Mucosa of gallbladder (tissue), 1 donor: ENCODE measurements around the gene GATC. TPM values are rescaled to one million over a fixed set of nuclear protein-coding genes. Genes with fewer than 3 reads are reported as not detected.
"Not testable (repeated sequence)": the region's sequence is repeated elsewhere in the genome, so short reads cannot be mapped to it uniquely, and the experiment has no call there.

Experiments
- DNase-seq: peaks from one replicate; pipeline ENCODE4 v3.0.0-alpha.2; 2020; ENCODE audit warnings: low spot score
- total RNA-seq: library from RNA; stranded (reverse); gene quantifications from one replicate; pipeline ENCODE4 v1.2.1, GENCODE V29; 2021
- donor health status: DM: no; HTN: no; CAD: no.

Gene GATC
- total RNA-seq, 1 donor from 2014 or later, result 30.2 TPM

DNA sequence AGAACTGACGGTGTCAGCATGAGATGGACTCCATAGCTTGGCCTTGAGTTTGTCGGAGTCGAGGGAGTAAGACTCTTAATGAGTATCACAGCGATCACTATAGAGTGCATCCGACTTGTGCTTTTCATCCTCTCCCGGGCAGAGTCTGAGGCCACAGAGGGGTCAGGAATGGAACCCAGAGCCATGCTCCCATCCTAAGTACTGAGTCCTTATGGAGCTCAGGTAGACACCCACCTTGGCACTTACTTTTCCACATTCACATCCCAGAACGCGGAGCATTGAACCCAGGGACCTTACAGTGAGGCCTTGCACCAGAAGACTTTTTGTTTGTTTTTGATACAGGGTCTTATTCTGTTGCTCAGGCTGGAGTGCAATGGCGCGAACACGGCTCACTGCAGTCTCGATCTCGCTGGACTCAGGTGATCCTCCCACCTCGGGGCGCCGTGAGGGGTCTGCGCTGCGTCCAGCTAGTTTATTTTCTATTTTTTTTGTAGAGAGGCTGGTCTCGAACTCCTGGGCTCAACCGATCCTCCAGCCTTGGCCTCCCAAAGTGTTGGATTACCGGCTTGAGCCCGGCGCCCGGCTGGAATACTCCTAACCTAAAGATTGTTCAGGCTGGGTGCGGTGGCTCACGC lies 24.0 kb downstream of the GATC start:
- DNase-seq, result peak; percentile 10

DNA sequence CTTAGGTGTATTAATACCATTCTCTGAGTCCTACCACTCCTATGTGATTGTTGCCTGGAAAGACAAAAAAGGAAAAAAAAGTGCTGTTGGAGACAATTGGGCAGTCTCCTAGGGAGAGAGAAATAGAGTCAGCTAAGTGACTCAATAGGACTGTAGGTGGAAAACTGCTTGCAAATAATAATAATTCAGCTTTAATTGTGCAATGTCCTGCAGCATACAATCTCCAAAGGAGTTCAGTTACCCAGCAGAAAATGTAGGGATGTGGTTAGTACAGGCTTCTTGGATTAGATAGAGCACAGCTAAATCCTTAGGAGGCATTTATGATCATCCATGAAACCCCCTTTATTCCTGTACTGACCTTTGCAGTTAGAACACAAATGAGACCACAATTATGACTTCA lies 26.3 kb downstream of the GATC start:
- DNase-seq, result no peak

DNA sequence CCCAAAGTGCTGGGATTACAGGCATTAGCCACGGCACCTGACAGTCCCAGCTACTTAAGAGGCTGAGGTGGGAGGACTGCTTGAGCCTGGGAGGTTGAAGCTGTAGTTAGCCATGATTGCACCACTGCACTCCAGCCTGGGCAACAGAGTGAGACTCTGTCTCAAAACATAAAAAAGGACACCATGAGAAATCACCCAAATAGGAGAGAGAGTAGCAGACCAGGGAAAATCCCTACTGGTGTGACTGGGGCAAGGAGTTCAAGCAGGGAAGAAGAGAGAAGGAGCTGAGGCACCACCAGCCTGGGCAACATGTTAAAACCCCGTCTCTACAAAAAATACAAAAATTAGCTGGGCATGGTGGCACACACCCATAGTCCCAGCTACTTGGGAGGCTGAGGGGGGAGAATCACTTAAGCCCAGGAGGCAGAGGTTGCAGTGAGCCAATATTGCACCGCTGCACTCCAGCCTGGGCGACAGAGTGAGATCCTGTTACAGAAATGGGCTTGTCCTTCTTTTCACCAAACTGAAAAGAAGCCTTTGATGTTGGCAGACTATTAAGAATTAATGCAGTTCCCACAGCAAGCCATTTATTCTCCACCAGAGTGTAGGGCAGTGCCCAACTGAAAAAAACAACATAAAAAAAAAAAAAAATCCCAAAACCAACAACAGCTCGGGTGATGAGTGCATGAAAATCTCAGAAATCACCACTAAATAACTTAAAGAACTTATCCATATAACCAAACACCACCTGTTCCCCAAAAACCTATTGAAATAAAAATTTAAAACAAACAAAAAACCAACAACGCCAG lies 27.8 kb downstream of the GATC start:
- no peak for DNase-seq

DNA sequence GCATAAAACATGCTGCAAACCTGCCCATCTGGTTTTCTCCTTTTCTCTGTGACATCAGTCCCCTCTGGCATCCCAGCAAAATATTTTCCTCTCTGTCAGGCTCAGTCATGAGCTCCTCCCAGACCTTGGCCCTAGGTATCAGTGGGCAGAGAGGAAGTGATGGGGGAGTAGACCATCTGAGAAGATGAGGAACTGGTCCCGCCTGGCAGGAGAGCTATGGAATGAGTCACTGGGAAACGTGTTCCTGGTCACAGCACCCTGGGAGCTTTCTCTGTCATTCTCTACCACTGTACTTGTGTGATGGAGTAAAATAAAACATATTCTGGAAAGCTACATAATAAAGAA lies 28.3 kb downstream of the GATC start:
- peak; percentile 48 for DNase-seq

DNA sequence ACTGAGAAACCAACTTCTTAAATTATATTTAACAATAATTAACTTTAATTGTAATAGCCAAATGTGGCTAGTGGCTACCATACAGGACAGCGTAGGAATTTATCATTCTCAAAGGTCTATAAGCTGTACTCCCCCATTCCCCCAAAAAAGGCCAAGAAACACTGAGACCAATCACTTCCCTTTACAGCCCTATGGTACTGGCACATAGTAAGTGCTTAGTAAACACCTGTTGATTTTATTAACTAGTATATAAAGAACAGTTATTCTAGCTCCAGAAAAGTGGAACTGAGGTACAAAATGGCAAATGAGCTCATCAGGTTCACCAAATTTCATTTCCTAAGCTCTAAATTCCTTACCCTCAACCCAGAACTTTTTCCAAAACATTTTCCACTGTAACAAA lies 29.4 kb downstream of the GATC start:
- no peak for DNase-seq

DNA sequence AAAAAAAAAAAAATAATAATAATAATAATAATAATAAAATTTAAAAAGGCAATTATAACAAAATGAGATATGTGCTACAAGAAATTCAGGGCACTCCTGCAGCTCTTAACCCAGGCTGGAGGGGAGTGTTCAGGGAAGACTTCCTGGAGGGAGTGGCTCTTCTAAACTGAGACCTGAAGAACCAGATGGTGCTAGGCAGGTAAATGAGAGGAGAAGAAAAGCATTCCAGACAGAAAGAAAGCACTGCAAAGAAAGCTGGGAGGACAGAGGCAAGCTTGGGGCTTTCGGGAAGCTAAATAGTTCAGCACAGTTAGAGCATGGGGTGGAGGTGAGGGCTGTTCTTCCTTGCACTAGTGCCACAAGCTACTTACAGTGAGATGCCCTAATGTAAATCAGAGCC lies 33.2 kb downstream of the GATC start:
- DNase-seq, result no peak

DNA sequence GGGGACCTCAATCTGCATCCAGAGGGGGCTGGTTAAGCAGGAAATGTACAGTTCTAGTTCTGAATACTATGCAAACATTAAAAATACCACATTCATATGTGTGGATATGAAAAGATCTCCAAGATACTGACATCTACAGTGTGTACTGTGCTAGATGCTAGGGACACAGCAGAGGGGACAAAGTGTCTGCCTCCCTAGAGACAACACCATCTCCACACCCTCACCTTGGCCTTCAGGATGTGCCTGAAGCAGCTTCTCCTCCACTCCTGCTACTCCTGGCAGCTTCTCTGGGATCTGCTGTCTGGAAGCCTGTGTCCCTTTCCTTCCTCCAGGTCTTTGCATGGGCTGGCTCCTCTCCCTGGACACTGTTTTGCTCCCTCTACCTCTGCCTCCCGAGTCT lies 34.0 kb downstream of the GATC start:
- DNase-seq, result no peak

DNA sequence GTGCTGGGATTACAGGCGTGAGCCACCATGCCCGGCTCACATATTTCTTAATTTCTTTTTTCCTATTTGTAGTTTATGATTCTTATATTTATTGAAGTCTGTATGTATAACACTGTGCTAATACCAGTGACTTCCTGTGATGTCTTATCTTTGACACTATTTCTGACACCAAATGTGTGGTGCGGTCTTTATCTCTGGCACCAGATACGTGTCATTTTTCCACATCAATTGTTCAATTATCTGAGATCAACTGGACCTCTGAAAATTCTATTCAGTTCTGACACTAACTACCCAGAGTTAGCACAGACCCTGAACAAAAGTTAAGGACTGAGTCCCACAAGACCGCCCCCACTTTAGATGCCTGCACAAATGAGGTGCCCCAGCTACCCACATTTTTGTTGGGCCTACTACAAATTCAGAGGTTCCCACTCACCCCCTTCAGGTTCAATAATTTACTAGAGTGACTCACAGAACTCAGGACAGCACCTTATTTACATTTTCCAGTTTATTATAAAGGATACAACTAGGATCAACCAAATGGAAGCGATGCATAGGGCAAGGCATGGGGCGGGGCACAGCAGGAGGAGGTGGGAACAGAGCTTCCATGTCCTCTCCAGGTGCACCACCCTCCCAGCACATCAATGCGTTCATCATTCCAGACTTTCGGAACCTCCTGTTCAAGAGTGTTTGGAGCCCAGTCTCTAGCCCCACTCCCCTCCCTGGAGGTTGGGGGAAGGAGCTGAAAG lies 35.0 kb downstream of the GATC start:
- DNase-seq, result no peak

DNA sequence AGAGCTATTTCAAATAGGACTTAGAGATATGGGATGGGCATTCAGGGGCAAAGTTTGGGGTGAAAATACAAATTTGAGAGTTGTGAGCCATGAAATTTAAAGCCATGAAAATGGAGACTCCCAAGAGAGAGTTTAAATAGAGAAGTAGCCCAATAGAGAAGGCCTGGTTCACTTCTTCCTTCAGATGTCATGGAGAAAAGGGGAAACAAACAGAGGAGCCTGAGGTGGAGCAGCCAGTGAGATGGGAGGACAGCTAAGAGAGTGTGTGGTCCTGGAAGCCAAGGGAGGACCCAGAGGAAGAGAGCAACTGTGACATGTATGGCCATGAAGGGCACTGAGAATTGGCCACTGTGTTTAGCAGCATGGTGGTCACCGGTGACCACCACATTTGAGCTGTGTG lies 37.4 kb downstream of the GATC start:
- no peak for DNase-seq

DNA sequence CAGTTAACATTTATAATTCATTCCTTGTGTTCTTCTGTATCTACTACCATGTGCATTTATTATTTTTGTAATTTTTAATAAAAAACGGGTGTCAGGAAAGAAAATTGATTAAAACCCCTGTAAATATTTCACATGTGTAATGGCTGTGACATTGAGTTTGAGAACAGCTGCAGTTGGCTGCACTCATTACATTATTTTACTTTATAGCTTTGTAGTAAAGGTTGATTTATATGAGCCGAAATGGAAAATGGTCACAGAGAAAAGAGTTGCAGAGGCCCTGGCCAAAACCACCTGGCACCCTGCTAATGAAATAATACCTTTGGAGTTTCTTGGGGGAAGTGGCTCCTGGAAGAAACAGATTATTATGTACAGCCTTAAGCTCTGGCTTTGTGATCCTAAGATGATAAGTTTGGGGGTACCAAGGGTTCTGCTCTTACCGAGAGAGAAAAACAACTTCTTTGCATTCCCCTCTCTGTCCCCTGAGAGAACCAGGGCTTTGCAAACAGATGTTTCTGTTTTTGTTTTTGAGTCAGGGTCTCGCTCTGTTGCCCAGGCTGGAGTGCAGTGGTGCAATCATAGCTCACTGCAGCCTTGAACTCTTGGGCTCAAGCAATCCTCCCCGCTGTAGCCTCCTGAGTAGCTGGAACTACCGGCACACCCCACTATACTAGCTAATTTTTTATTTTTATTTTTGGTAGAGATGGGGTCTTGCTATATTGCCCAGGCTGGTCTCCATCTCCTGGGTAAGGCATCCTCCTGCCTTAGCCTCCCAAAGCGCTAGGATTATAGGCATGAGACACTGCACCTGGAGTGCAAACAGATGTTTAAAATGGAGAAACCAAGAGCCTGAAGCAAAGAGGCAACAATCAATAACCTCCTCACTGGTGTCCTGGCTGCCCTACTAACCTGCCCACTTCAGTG lies 40.0 kb downstream of the GATC start:
- DNase-seq, result no peak

DNA sequence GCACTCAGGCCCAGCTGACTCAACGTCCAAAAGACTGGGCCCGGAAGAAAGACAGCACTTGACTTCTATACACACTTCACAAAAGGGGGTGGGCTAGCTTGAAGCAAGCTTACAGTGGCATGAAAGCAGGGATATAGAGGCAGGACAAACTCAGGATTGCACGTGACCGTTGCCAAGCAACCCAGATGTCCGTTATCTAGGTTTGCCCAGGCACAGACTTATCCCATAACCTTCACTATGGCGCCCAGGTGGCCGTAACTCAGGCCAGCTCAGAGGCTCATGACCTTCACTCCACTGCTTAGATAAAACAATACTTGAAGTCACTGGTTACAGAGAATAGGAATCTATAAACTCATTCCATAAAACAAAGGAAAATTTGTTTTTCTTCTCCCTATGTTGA lies 41.3 kb downstream of the GATC start:
- DNase-seq, result not testable (repeated sequence)

DNA sequence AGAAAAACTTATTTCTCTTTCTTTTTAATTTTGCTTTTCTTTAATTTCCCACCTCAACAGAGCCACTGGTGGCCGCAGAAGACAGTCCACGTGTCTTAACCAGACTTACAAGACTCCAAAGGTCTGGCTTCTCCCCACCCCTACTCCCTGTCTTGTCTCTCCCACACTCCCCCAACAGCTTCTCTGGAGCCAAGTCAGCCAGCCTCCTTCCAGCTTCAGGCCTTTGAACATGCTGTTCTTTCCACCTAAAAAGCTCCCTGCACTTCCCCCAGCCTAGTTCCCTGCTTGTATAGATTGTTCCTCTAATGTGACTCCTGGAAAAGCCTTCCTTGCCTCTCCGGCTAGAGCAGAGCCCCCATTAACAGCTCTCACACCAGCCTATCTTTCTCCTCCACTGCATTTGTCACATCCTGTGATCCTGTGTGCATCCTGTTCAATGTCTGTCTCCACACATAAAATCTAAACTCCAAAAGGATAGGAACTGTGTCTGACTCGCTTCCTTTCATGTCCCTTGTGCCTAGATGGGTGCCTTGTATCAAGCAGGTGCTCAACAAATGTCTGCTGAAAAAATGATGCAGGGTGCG lies 41.9 kb downstream of the GATC start:
- no peak for DNase-seq

DNA sequence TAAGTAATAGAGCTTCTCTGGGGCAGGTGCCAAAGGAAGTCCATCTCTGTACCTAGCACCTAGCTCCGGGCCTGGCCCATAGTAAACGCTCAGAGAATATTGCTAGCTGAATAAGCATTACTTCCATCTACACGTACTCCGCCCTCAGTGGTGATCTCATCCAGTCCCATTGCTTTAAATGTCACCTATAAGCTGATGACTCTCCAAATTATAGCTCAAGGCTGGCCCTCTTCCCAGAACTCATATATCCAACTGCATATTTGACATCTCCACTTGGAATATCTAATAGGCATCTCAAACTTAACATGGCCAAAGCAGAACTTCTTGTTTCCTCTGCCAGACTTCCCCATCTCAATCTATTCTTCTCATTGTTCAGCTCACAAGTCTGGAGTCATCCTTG lies 42.8 kb downstream of the GATC start:
- no peak for DNase-seq

DNA sequence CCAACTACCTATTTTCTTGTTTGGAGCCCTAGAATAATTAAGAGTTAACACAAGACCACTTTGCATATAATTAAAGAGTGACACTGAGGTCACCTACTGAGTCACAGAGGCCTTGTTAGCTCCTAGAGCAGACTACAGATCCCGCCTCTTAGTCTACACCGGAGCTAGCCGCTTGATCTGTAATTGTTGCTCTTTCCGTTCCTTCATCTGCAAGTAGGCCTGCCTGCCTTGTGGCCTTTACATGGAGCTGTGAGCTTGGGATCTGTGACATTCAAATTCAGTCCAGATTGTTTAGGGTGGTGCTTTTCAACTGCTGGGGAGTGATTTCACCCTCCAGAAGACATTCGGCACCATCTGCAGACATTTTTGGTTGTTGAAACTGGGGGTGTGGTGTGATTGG lies 44.1 kb downstream of the GATC start:
- DNase-seq, result no peak

DNA sequence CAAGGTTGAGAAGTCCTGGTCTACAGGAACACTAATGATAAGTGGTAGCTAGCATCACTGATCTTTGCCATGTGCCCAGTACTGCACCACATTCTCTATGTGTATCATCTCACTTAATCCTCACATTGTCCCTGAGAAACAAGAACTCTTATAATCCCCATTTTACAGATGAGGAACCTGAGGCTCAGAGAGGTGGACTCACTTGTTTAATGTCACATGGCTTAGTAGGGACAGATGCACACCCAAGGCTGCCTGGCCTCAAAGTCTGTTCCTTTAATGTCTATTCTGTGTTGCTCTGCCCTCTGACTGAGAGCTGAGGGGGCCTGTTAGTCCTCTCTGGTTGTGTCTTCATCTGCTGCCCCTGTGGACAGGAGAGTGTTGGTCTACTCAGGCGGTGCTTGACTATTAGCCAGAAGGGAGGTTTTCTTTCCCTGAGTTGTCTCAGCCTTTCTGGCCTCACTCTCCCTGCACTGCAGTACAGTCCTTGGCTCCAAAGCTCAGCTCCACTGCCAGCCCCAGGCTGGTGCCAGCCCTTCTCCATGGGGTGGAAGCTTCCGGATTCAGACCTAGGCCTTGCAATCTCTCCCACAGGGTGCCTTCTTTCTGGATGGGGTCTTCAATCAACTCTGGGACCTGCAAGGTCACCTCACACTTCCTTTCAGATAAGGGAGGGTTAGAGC lies 44.7 kb downstream of the GATC start:
- DNase-seq, result peak; percentile 13

DNA sequence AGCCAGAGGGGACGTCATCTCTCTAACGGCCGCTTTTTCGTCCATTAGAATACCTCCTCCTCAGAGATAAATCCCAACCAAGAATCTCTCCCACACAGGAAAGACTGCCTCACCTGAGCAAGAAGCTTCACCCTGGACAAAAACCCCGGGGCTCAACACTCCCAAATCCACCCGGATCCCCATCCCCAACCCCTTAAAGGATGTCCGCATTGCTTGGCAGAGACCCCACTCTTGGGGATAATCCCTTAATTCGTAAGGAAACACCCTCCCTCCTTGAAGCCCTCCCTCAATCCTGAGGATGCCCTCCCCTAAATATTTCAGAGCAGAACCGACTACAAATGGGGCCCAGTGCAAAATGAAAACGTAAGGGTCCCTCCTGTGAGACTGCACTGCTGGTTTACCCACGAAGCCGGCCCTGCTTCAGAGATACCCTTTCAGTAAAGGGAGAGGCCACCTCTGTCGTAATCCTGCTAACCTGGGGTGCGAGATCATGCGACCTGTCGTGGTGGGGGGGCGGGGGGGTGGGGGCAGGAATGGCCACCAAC lies 49.0 kb downstream of the GATC start:
- no peak for DNase-seq

DNA sequence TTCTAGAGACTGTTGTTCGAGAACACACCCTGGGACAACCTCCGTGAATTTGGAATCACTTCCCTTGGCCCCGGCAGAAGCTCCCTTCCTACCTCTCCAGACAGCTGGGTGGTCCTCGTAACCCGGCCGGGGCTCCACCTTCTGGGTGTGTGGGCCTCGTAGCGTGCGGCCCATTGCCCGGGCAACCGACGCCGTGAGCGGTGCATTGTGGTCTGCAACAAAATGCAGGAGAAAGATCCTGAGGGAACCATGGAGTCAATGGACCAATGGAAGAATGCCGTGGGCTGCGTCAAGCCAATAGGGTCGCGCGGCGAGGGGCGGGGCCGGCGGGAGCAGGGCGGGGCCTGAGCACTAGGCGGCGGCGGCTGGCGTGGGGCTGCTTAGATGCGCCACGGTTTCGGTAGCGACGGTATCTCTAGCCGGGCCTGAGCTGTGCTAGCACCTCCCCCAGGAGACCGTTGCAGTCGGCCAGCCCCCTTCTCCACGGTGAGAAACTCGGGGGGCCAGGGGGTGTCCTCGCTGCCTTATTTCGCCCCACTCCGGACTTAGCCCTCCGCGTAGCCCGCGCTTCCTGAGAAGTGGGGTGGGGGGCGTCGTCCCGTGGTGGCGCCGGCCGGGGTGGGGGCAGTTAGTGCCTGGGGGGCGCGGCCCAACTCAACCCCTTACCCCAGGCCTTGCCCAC lies 49.6 kb downstream of the GATC start, which contains the start of gene DYNLL1:
TSS of gene DYNLL1 (plus strand) at position 383 of the 682 bp plus-strand sequence. CDS start 309 bp downstream, outside the sequence.
- peak; percentile 97 for DNase-seq

DNA sequence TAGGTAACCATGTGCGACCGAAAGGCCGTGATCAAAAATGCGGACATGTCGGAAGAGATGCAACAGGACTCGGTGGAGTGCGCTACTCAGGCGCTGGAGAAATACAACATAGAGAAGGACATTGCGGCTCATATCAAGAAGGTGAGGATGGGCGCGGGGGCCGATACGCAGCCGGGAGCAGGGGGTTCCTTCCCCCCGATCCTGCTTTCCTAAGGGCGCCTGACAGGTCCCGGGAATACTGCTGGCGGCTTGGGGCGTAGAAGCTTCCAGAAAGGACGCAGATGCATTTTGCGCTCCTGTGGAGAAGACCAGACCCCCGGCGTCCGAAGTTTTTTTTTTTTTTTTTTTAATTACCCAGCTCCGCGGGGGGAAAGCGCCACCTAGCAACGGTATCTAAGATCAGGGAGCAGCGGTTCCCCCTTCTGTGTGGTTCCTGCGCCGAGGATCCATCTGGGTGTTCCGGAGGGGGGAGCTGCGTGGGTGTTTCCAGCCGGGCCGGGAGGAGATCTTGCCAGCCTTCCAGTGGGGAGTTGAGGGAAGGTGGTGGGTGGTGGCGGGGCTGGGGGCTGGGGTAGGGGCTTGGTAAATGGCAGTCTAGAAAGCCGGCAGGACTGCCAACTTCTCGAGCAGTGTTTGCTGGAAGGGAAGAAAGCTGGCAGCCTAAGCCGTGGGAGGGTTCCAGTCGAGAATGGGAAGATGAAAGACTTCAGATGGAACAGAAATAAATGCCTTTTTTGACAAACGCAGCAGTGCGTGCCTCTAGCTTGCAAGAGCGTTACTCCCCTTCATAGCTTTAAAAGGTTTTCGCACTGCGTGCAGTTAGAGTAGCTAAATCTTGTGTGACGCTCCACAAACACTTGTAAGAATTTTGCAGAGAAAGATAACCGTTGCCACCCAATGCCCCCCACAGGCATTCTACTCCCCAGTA lies 50.4 kb downstream of the GATC start:
- peak; percentile 62 for DNase-seq
